Fibroblast of villous mesenchyme (primary cell): Measurements from ENCODE around the gene TANGO6. TPM values are rescaled to one million over a fixed set of nuclear protein-coding genes. Genes with fewer than 3 reads are reported as not detected.
"Not testable (repeated sequence)": the region's sequence is repeated elsewhere in the genome, so short reads cannot be mapped to it uniquely, and the experiment has no call there.

Experiments used
- DNase-seq: peaks from one replicate; pipeline ENCODE4 v3.0.0-alpha.2; 2010; ENCODE audit warnings: low read depth
- H3K4me3 ChIP-seq: 2 replicates; pipeline ENCODE4 v1.5.1; 2011; ENCODE audit warnings: low read depth, mild to moderate bottlenecking, low read length
- total RNA-seq: library from RNA; depleted of rRNA; stranded (reverse); fragments of >200 nt; gene quantifications from 2 replicates; pipeline ENCODE4 v1.2.3, GENCODE V29; 2012
- TF ChIP-seq, protein P1 (sequence below): IDR thresholded peaks from 2 replicates; pipeline ENCODE4 v1.5.1; 2012; ENCODE audit warnings: low read depth, mild to moderate bottlenecking, low read length; ENCODE audit not compliant: insufficient read depth

Gene TANGO6
- total RNA-seq, 1 donor, result 37.1 TPM

DNA sequence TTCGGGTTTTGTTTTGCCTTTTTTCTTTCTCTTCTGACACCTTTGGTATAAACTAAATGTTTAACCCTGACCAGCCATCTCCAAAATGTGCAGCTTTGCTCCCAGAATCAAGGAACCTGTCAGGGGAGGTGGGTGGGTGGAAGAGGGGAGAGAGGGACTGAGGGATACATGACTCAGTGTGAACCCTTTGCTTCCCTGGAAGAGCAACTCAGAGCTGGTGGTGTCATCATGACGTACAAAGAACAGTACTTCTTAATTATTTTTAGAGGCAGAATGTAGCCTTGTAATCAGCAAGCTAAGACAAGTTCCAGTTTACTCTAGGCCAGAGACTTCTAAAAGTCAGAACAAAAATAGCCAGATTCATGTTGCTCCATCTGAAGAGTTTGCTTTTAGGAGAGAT, 142.5 kb downstream of the TANGO6 start:
- TF ChIP-seq, protein P1, sequence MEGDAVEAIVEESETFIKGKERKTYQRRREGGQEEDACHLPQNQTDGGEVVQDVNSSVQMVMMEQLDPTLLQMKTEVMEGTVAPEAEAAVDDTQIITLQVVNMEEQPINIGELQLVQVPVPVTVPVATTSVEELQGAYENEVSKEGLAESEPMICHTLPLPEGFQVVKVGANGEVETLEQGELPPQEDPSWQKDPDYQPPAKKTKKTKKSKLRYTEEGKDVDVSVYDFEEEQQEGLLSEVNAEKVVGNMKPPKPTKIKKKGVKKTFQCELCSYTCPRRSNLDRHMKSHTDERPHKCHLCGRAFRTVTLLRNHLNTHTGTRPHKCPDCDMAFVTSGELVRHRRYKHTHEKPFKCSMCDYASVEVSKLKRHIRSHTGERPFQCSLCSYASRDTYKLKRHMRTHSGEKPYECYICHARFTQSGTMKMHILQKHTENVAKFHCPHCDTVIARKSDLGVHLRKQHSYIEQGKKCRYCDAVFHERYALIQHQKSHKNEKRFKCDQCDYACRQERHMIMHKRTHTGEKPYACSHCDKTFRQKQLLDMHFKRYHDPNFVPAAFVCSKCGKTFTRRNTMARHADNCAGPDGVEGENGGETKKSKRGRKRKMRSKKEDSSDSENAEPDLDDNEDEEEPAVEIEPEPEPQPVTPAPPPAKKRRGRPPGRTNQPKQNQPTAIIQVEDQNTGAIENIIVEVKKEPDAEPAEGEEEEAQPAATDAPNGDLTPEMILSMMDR, result no peak
- no peak overlapping the region for H3K4me3 ChIP-seq
- peak; percentile 76 for DNase-seq

DNA sequence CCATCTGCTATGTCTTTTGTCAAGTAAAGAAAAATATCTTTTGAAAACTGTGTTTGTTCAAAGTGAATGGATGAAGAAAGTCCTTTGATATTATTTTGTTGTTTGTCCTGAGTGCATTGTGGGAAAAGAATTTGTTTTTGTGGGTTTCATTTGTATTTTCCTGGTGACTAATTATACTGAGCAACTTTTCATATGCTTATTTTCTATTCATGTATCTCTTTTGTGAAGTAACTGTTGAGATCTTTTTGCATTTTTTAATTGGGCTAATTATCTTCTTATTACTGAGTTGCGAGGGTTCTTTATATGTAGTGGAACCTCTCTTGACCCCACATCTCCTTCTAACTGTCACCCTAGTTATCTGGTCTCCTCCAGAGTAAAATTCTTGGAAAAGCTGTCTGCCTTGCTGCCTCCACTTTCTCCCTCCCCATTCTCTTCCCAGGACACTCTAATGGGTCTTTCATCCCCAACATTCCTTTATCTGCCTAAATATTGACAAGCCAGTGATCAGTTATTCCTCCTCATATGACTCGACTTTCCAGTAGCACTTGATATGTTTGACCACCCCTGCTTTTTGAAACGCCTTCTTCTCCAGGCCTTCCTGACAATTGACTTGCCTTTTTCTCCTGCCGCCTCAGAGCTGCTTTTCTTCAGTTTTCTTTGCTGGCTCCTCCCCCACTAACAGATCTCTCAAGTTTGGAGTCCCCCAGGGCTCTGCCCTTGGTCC, 144.6 kb downstream of the TANGO6 start:
- H3K4me3 ChIP-seq, result no peak overlapping the region
- DNase-seq, result no peak
- TF ChIP-seq, protein P1, result no peak

DNA sequence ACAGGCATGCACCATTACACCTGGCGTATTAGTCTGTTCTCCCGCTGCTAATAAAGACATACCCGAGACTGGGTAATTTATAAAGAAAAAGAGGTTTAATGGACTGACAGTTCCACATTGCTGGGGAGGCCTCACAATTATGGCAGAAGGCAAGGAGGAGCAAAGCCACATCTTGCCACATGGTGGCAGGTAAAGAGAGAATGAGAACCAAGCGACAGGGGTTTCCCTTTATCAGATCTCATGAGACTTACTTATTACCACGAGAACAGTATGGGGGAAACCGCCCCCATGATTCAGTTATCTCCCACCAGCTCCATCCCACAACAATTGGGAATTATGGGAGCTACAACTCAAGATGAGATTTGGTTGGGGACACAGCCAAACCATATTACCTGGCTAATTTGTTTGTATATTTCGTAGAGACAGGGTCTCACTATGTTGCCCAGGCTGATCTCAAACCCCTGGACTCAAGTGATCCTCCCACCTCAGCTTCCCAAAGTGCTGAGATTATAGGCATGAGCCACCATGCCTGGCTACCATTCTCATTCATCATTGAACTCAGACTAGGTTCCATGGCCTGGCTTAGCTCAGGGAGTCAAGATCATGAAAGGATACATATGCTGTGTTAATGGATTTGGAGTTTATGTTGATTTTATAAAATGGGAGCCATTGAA, 147.0 kb downstream of the TANGO6 start:
- not testable (repeated sequence) for H3K4me3 ChIP-seq, DNase-seq

DNA sequence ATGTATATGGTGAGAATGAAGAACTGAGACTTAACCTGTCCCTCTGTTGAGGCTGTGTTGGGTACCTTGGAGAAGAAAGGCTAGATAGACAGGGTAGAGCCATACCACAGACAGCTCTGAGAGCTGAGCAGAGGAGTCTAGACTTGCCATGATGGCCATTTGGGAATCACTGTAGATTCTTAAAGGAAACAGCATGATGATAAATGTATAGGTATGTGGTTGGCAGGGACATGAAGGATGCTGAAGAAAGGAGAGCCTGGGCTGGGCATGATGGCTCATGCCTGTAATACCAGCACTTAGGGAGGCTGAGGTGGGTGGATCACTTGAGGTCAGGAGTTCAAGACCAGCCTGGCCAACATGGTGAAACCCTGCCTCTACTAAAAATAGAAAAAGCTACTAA, 147.7 kb downstream of the TANGO6 start:
- no peak overlapping the region for H3K4me3 ChIP-seq
- TF ChIP-seq, protein P1, result no peak
- no peak for DNase-seq

DNA sequence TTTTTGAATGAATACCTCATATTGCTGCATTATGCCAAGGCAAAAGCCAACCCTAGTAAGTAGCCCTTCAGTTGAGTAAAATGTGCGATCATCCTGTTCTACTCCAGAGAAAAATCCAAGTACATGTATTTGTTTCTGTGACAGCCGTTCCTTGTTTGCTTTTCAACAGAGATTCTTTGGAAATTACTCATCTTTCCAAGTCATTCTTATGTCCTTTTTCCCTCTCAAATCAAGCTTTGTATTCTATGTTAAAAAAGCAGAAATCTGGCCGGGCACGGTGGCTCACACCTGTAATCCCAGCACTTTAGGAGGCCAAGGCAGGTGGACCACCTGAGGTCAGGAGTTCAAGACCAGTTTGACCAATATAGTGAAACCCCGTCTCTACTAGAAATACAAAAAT, 149.2 kb downstream of the TANGO6 start:
- no peak overlapping the region for H3K4me3 ChIP-seq
- TF ChIP-seq, protein P1, result no peak
- peak; percentile 53 for DNase-seq

DNA sequence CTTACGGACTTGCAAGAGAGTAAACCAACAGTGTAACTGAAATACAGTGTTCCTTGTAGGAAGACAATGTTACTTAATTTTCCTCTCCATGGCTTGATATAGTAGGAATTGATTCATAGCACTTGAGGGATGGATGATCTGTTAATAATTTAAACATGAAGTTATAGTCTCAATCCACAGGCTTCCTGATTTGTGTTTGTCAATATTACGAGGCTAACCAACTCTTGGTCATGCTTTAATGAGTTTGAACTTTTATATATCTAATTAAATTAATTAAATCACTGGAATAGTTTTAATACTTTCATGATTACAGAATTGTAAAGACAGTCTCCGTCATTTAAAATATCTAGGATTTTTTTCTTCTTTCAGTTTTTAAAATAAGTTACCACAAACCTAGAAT, 150.1 kb downstream of the TANGO6 start:
- no peak overlapping the region for H3K4me3 ChIP-seq
- TF ChIP-seq, protein P1, result no peak
- DNase-seq, result no peak

DNA sequence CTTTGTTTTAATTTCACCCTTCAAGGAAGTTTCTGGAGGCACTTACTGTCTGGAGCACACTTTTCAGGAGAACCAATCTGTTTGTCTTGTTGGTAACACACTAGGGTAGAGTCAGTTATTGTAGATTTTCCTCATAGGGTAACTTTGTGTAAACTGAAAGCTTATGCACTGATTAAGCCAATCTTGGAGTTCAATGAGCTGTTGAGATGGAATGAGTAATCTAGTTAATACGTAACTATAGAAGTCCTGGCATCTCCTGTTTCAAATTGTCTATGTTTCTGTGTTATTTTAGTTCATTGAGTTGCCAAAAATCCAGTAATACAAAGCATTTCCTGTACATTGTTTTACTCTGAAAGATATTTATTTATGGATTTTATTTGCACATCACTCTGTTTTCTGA, 150.6 kb downstream of the TANGO6 start:
- DNase-seq, result peak; percentile 58
- TF ChIP-seq, protein P1, result no peak
- H3K4me3 ChIP-seq, result no peak overlapping the region
